GM10847 (cell line): ENCODE results near the gene SLC26A8.

Experiments used
- POLR2A ChIP-seq: IDR thresholded peaks from 2 replicates; pipeline ENCODE4 v1.6.1; 2011; ENCODE audit not compliant: insufficient read length; ENCODE audit errors: extremely low read depth

Gene SLC26A8

DNA sequence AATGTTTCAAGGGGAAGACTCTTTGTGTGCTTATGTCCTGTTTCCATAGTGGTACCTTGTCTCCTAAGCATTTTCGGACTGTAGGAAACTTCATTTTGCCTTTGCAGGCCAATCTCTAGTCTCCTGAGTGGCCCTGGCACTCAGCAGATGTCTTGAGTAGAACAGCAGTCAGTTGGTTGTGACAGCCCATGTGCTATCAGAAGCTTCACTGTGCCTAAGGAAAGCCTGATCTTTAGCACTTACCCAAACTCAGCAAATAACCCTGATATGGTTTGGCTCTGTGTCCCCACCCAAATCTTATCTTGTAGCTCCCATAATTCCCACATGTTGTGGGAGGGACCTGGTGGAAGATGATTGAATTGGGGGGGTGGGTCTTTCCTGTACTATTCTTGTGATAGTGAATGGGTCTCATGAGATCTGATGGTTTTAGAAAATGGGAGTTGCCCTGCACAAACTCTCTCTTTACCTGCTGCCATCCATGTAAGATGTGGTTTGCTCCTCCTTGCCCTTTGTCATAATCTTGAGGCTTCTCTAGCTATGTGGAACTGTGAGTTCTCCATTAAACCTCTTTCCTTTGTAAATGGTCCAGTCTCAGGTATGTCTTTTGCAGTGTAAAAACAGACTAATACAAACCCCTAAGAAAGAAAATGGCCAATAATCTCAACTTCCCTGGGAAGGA, 87.6 kb downstream of the SLC26A8 start:
- TF ChIP-seq POLR2A, result no peak

DNA sequence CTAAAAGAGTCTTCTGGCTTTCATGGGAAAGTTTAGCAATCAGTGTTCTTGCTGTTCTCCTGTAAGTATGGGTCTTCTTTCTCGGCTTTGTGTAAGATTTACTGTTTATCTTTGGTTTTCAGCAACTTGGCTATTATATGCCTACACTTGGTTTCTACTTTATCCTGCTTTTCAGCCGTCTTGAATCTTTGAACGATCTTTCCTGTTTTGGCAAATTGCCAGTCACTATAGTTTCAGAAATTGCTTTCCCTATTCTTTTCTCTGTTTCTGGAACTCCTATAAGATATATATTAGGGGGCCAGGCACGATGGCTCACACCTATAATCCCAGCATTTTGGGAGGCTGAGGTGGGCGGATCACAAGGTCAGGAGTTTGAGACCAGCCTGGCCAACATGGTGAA, 89.0 kb downstream of the SLC26A8 start:
- TF ChIP-seq POLR2A, result no peak

DNA sequence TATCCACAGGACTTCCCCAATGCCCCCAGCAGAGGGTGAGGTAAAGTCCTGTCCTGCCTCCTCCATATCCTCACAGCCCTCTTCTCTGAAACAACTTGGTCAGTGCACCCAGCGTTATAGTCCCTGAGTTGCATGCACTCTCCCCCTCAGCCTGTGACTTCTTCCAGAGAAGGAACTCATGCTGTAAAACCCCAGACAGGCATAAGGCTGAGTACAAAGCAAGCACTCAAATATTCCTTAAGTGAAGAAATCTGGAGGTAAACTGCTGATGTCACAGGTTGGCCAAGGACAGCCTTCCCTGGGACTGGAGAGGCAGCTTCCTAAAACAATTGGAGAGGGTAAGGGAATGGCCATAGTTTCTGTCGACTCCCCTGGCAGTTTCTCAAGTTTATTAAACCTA, 90.6 kb downstream of the SLC26A8 start:
- no peak for TF ChIP-seq POLR2A

DNA sequence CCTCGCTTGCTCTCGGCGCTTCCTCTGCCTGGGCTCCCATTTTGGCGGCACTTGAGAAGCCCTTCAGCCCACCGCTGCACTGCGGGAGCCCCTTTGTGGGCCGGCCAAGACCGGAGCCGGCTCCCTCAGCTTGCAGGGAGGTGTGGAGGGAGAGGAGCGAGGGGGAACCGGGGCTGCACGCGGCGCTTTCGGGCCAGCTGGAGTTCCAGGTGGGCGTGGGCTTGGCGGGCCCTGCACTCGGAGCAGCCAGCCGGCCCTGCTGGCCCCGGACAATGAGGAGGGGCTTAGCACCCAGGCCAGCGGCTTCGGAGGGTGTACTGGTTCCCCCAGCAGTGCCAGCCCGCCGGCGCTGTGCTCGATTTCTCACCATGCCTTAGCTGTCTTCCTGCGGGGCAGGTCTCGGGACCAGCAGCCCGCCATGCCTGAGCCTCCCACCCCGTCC, 93.3 kb downstream of the SLC26A8 start:
- TF ChIP-seq POLR2A, result no peak

DNA sequence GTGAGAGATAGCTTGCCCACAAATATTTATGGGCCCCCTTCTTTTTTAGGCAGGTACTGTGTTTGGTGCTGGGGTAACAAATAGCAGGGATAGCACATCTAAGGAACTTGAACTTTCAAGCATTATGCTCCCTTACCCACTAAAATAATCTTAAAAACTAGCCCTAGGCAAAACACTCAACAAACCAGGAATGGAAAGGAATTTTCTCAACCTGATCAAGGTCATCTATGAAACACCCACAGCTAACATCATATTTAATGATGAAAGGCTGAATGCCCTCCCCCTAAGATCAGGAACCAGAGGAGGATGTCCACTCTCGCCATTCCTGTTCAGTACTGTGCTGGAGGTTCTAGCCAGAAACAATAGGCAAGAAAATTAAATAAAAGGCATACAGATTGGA, 94.8 kb downstream of the SLC26A8 start:
- no peak for TF ChIP-seq POLR2A

DNA sequence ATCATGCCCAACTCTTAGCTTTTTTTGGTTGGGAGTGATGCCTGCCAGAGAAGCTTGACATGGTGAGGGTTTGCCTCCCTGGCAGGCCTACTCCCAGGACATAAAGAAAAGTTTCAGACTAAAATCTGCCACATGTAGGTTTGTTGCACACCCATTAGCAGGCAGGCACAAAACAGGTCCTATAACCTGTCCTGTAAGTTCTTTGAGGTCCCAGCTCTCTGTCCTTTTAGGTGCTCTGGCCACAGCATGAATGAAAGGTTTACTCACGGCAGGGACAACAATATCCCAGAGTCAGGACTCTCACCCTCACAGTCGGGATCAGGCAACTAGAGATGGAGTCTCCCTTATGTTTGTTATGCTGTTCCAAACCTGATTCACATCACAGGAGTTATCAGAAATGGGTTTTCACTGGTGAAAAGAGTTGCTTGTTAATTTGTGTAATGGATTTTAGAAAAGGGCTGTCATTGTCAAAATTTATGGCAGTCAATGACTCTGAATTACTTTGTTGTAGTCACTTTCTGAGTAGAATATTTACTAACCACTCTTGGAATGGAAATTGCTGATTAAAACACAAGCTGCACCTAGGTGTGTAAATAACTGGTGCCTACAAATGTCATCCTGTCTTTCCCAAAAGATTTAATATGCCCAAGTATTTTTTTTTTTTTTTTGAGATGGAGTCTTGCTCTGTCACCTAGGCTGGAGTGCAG, 97.8 kb downstream of the SLC26A8 start:
- TF ChIP-seq POLR2A, result no peak

DNA sequence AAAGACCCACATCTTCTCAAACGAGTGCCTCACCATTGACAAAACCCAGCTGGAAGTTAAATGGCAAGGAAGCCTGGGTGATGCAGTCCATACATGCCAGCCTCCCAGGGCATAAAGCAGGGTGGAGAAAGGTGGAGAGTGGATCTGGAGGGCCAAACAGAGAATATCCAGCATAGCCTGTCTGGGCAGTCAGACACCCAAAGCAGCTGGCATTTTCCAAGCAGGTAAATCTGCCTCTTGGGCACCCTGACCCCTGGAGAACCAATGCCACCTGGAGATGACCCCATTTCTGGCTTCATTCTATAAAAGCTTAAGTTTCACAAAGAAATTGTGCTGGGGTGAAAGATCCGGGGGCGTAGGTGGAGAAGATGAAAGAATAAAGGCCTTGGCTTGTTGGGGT, 98.5 kb downstream of the SLC26A8 start:
- no peak for TF ChIP-seq POLR2A

DNA sequence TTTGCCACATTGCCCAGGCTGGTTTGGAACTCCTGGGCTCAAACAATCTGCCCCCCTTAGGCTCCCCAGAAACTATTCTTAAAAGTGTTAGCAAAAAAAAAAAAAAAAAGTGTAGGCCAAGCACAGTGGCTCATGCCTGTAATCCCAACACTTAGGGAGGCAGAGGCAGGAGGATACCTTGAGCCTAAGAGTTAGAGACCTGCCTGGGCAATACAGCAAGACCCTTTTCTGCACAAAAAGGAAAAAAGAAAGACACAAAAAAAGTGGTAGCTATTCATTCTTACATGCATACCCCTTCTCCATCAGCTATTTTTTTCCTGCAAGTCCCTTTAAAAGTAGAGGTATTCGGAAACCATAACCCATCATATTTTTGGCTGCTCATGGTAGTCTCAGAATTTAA, 100.3 kb downstream of the SLC26A8 start:
- TF ChIP-seq POLR2A, result no peak

DNA sequence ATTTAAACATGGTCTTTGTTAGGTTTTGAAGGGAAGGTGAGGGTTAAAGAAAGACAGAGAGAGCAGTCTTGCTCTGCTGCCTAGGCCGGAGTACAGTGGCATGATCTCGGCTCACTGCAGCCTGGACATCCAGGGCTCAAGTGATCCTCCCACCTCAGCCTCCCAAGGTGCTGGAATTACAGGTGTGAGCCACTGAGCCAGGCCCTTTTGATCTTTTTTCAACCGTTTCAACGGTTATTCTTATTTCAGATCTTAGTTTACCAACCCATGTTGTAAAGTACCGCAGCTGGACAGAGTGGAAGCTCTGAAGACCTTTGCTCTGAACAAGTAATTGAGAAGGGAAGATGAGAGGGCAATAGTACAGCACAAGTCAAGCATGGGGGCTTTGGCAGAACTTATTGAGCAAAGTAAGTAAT, 102.3 kb downstream of the SLC26A8 start:
- no peak for TF ChIP-seq POLR2A

DNA sequence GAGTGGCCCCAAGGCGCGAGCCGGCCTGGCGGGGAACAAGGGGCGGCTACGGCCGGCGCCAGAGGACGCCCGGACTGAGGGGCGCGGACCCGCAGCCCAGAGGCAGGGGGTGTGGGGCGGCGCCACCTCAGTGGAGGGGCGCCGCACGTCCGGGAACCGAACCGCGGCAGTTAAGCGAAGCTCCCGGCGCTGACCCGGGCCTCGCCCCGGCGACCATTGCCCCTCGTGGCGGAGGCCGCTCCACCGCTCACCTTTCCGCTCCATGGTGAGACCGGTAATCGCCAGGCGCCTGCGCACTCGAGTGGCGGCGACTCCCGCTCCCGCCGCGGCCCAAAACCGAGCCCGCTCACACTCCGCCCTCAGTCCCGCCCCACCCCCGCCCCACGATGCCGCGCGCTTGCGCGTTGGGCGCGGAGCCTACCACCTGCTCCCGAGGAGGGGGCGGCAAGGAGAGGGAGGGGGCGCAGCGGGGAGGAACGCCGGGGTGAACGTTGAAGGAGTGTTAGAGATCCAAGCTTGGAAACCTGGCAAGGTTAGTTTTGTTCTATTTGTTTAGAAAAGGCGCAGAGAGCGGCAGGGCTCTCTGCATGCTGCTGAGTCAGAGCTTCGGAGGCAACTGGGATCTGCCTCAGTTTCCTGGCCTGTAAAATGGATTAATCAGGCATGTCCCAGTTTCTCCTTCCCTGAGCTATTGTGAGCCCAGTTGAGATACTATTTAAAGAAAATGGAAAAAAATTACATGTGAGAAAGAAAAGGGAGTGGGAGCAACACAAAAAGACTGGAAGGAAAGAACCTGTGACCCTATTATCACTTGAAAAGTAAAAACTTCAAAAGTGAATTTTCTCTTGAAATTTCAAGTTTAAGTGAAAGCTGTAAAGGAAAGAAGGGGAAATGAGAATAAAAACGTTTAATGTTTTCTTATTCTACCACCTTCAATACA, 103.4 kb downstream of the SLC26A8 start, which contains the start of gene SRPK1:
Gene SRPK1 (minus strand): TSS at position 306 of the 940 bp plus-strand sequence. CDS start 42 bp downstream, at position 264.
- peak; percentile 86 for TF ChIP-seq POLR2A

DNA sequence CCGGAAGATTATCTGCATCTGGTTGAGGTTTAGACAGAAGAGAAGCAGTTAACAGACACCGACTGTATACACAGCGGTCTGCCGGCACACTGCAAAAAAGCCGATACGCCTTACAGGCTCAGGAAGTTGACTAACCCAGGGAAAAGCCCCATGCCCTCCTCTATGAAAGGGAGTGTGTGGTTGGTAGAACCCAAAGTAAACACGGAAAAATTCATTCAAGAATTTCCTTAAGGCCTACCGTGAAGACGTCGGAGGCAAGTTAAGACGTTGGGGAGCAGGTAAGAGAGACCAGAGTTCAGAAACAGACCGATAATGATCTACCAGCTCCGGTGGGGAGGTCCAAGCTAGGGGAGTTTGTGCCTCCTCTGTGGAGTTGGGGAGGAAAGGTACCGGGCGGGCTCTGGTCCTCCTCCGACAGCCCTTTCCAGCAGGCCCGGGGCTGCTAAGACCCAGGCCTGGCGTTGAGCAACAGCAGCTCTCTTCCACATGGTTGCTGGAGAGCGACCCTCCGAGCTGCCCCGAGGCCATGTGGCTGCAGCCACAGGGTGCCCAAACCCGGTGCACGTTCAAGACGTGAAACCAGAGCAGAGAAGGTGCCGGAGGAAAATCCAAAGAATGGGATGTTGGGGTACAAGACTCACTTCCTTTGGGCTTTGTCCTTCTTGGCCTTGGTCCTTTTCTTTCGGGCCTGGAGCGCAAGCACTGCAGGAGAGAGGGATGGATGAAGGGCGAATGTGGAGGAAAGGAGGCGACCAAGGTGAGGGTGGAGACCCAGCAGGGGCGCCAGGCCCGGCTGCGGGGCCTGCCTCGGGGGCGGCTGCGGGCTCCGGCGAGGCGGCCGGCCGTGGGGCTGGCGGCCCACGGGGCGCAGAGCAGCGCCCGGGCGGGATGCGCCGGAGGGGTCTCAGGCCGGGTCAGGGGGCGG, 104.4 kb downstream of the SLC26A8 start:
- TF ChIP-seq POLR2A, result no peak

DNA sequence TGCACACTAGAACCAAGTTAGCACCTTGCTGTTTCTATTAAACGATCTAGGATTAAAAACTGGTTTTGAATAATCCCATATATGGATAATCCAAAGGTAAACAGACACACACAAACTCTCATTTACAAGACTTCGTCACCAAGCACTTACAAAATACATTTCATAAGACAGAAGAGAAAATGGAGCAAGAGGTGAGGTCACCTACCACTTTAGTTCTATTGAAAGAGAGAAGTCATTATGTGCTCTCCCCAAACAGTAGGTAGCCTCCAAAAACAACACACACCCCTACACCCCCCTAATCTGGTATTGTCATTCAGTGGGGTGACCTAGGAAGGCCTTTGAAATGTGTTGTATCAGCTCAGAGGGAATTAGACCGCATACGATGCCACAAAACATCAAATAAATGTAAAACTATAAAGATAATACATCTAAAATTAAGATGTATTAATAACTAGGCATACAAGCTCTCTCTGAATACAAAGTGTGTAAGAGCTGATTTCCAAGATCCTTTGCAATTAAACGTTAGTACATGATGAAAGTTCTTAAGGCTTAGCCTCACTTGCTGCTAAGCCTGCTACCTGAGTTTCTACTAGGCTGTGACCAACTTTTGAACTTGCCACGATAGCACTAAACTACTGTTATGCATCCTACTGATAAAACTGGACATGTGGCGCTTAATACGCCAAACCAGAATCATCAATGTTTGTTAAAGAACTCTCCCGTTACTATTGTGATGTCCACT, 105.2 kb downstream of the SLC26A8 start:
- TF ChIP-seq POLR2A, result no peak

DNA sequence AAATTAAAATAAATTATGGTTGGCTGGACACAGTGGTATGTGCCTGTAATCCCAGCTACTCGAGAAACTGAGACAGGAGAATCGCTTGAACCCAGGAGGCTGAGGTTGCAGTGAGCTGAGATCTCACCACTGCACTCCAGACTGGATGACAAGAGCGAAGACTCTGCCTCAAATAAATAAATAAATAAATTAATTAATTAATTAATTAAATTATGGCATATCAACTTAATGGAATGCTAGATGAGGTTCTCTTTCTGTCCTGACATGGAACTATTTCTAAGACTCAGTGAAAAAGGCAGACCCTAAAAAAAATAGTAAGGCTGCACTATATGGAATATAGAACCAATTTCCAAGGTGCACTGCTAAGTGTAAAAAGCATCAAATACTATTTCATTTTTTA, 108.4 kb downstream of the SLC26A8 start:
- no peak for TF ChIP-seq POLR2A

DNA sequence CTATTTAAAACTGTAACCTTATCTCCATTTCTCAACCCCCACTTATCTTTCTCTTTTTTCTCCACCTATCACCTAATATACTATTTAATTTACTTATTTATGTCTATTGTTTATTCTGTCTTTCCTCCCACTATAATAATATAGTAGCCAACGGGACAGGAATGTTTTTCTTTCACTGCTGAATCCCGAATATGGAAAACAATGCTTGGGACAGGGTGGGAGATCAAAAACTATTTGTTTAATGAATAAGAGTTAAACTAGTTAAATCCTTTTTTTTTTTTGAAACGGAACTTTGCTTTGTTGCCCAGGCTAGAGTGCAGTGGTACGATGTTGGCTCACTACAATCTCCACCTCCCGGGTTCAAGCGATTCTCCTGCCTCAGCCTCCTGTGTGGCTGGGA, 109.9 kb downstream of the SLC26A8 start:
- no peak for TF ChIP-seq POLR2A
